Measurements from ENCODE around the gene MME.
A peak's percentile ranks its signal among the peaks of the same experiment; 100 is the strongest.

GRCh38 chr3:155179966-155180757 is 100.0 kb downstream of the MME start:
- no peak for TF ChIP-seq MAX (IDR thresholded peaks at IDR 0.05)
- no peak for TF ChIP-seq JUN (IDR thresholded peaks at IDR 0.05; ENCODE audit: low read depth, low read length)
- no peak for TF ChIP-seq CREB1 (IDR thresholded peaks at IDR 0.05)
- no peak for TF ChIP-seq ZNF274 (IDR thresholded peaks at IDR 0.05; ENCODE audit: borderline replicate concordance, extremely low read depth, low read length)
- no peak for TF ChIP-seq CHD1 (IDR thresholded peaks at IDR 0.05; ENCODE audit: low read depth, low read length)
- TF ChIP-seq, protein P1, sequence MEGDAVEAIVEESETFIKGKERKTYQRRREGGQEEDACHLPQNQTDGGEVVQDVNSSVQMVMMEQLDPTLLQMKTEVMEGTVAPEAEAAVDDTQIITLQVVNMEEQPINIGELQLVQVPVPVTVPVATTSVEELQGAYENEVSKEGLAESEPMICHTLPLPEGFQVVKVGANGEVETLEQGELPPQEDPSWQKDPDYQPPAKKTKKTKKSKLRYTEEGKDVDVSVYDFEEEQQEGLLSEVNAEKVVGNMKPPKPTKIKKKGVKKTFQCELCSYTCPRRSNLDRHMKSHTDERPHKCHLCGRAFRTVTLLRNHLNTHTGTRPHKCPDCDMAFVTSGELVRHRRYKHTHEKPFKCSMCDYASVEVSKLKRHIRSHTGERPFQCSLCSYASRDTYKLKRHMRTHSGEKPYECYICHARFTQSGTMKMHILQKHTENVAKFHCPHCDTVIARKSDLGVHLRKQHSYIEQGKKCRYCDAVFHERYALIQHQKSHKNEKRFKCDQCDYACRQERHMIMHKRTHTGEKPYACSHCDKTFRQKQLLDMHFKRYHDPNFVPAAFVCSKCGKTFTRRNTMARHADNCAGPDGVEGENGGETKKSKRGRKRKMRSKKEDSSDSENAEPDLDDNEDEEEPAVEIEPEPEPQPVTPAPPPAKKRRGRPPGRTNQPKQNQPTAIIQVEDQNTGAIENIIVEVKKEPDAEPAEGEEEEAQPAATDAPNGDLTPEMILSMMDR (IDR thresholded peaks at IDR 0.05; ENCODE audit: control extremely low read depth in 1 of 3, insufficient read depth in 1 of 3, low read depth in 1 of 3, low read length in 3 of 3), result peak in 1 of 3 experiments; percentile 2; a peak in 1 of 4 replicates
- no peak for TF ChIP-seq POLR2A (IDR thresholded peaks at IDR 0.05; ENCODE audit: control extremely low read depth in 1 of 2, low read depth in 2 of 2, low read length in 2 of 2)
- no peak for TF ChIP-seq CEBPB (IDR thresholded peaks at IDR 0.05; ENCODE audit: low read depth, low read length)
- no peak for TF ChIP-seq BACH1 (IDR thresholded peaks at IDR 0.05; ENCODE audit: low read length)
- TF ChIP-seq SUZ12 (IDR thresholded peaks at IDR 0.05; ENCODE audit: low read length), result no peak
- no peak for TF ChIP-seq SP1 (IDR thresholded peaks at IDR 0.05; ENCODE audit: low read depth, low read length)
- no peak for TF ChIP-seq GABPA (IDR thresholded peaks at IDR 0.05; ENCODE audit: borderline replicate concordance, insufficient read depth, low read length)
- no peak for TF ChIP-seq KDM5A (IDR thresholded peaks at IDR 0.05; ENCODE audit: low read length)
- TF ChIP-seq SIN3A (conservative IDR thresholded peaks at IDR 0.05 in 1 of 2, IDR thresholded peaks at IDR 0.05 in 1 of 2; ENCODE audit: low read depth in 1 of 2, low read length in 2 of 2), result no peak

All from H1 (cell line).